ENCODE measurements around the gene BLID. TPM values are rescaled to one million over a fixed set of nuclear protein-coding genes. Genes with fewer than 3 reads are reported as not detected.
A peak's percentile ranks its signal among the peaks of the same experiment; 100 is the strongest.

BLID gene
- total RNA-seq, 1 experiment from 2014 or later: not detected

- H3K27me3 Mint-ChIP-seq (ENCODE audit: low read depth): no peaks in the 10 kb centered on the region; the same call in 1 of the 2 replicates
- Histone ChIP-seq H3K14ac (ENCODE audit: insufficient read depth, low read length) (no peak overlapping the region), H4K91ac (ENCODE audit: insufficient read length, low read depth, low read length) (no peak overlapping the region), H3K9ac (ENCODE audit: extremely low read depth, insufficient read length, low read length) (no peak overlapping the region), H3K56ac (ENCODE audit: insufficient read length, low read depth, low read length) (no peak overlapping the region), H4K8ac (replicated peaks; ENCODE audit: insufficient read length, low read depth, low read length) (no peak overlapping the region), H2BK12ac (ENCODE audit: insufficient read length, low read depth, low read length) (no peak overlapping the region), H2BK15ac (ENCODE audit: low read depth, low read length) (no peak overlapping the region), H2AFZ (ENCODE audit: low read length) (no peak overlapping the region), H2BK120ac (ENCODE audit: low read depth, low read length, poor library complexity, severe bottlenecking) (no peak overlapping the region), H3K4ac (ENCODE audit: low read depth, low read length) (no peak overlapping the region), H3K79me1 (ENCODE audit: insufficient read depth, low read depth, low read length, poor library complexity, severe bottlenecking) (no peaks in the 10 kb centered on the region), H4K5ac (ENCODE audit: insufficient read length, low read depth, low read length) (no peak overlapping the region), H3K27ac (ENCODE audit: insufficient read length, low read depth, low read length) (no peak overlapping the region), H3K23me2 (ENCODE audit: insufficient read length, low read depth, low read length, poor library complexity, severe bottlenecking) (no peaks in the 10 kb centered on the region), H2BK5ac (ENCODE audit: insufficient read length, low read length) (no peak overlapping the region), H3K23ac (ENCODE audit: insufficient read length, low read depth, low read length) (no peak overlapping the region), H3K79me2 (ENCODE audit: insufficient read depth, low read length) (no peaks in the 10 kb centered on the region), H3K18ac (ENCODE audit: insufficient read length, low read depth, low read length) (no peak overlapping the region), H2AK5ac (ENCODE audit: insufficient read length, low read length) (no peak overlapping the region), H3K4me1 (ENCODE audit: insufficient read depth, low read length) (no peaks in the 10 kb centered on the region), H4K20me1 (ENCODE audit: control insufficient read depth, insufficient read depth, insufficient read length) (no peaks in the 10 kb centered on the region), H3K4me2 (ENCODE audit: insufficient read depth, insufficient read length, low read length) (no peak overlapping the region), H3K9me3 (ENCODE audit: control insufficient read depth, low read depth, low read length) (no peaks in the 10 kb centered on the region), H3K27me3 (ENCODE audit: insufficient read depth, low read length) (no peaks in the 10 kb centered on the region), H2BK20ac (ENCODE audit: low read depth, low read length, poor library complexity, severe bottlenecking) (no peak overlapping the region), H3T11ph (ENCODE audit: low read length) (no peak overlapping the region)
- peak; percentile 49 for DNase-seq
- no peak overlapping the region; a peak in 1 of 7 replicates for H3K27ac Mint-ChIP-seq
- H3K4me3 Mint-ChIP-seq: no peak overlapping the region
- peak; percentile 87 for TF ChIP-seq CTCF (conservative IDR thresholded peaks at IDR 0.05)
- WGBS (ENCODE audit: extremely low coverage, insufficient read length, low lambda C conversion rate): no CpG with 5 or more reads among the region's 3 CpGs
- no peaks in the 10 kb centered on the region; a peak in 1 of 5 replicates for H3K9me3 Mint-ChIP-seq
- no peaks in the 10 kb centered on the region for H3K36me3 Mint-ChIP-seq (ENCODE audit: insufficient read depth in 1 of 3, low read depth in 3 of 3)
- H3K4me1 Mint-ChIP-seq: peaks cover 15% of the 10 kb centered on the region in 2 experiments
Measured at GRCh38 chr11:122108192-122108799, 7.7 kb downstream of the BLID start.
